Transverse colon (tissue), 3 donors: Measurements from ENCODE around the gene ARHGEF4.

ENCODE experiments used
- EP300 ChIP-seq: sonication (generic); formaldehyde crosslinking; IDR thresholded peaks from one replicate; pipeline ENCODE4 v1.6.1; 2017; ENCODE audit warnings: antibody characterized with exemption, low read depth
- TF ChIP-seq, protein P1 (sequence below), 5 experiments: fragments of 200-600 bp in 3 of 5; fragments of 450-650 bp in 2 of 5; sonication (generic) in 3 of 5; IDR thresholded peaks; 1 replicate in 2 of 5; 2 replicates in 3 of 5; pipeline ENCODE4 v1.5.1; 2016 to 2017; ENCODE audit warnings: antibody characterized with exemption in 5 of 5, inconsistent platforms in 3 of 5, mild to moderate bottlenecking in 2 of 5, moderate library complexity in 1 of 5

DNA sequence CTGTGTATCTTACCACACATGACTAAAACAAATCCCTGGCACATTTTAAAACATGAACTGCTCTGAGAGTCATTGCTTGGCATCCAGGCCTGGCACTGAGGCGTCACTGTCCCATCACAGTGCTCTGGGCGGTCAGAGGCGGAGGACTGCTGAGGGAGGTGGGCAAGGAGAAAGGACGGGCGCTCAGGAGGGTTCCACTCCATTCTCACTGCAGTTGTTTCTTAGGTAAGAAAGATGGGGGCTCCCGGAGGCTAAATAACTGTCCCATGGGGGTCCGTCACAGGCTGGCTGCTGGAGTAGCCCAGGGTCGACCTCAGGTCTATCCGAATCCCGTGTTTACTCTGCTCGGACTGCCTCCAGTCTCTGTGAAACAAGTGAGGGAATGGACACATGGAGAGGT lies 139.0 kb downstream of the ARHGEF4 start:
- TF ChIP-seq EP300: no peak
- TF ChIP-seq, protein P1, sequence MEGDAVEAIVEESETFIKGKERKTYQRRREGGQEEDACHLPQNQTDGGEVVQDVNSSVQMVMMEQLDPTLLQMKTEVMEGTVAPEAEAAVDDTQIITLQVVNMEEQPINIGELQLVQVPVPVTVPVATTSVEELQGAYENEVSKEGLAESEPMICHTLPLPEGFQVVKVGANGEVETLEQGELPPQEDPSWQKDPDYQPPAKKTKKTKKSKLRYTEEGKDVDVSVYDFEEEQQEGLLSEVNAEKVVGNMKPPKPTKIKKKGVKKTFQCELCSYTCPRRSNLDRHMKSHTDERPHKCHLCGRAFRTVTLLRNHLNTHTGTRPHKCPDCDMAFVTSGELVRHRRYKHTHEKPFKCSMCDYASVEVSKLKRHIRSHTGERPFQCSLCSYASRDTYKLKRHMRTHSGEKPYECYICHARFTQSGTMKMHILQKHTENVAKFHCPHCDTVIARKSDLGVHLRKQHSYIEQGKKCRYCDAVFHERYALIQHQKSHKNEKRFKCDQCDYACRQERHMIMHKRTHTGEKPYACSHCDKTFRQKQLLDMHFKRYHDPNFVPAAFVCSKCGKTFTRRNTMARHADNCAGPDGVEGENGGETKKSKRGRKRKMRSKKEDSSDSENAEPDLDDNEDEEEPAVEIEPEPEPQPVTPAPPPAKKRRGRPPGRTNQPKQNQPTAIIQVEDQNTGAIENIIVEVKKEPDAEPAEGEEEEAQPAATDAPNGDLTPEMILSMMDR (IDR thresholded peaks at IDR 0.05): no peak
